ENCODE results near the gene RANBP17.

RANBP17 gene

GRCh38 chr5:170861917-170862766 lies at the start of gene RANBP17:
TSS of gene RANBP17 (plus strand) at chr5:170862018.
- Histone ChIP-seq H3K36me3 (ENCODE audit: control insufficient read depth in 2 of 2, insufficient read depth in 1 of 2, low read length in 2 of 2) (no peaks in the 10 kb centered on the region), H3K4me3 (ENCODE audit: low read depth, low read length) (peak within 1 kb of the TSS; percentile 85), H3K9me3 (ENCODE audit: control insufficient read depth, insufficient read depth, low read depth, low read length) (no peaks in the 10 kb centered on the region; the same call in none of the 2 replicates), H3K27ac (ENCODE audit: extremely low read depth, low read depth, low read length) (peak within 1 kb of the TSS; percentile 75; the same call in 1 of the 2 replicates), H3K4me1 (ENCODE audit: control insufficient read depth, insufficient read depth, low read length) (no peaks in the 10 kb centered on the region; the same call in 1 of the 2 replicates)
- POLR2A ChIA-PET, result no interaction called here
- CTCF ChIA-PET, result interaction anchor here (0.7 kb wide), 2 partner anchors 117 to 223 kb away, joined by 3 read pairs; no protein-coding TSS in a partner anchor
- TF ChIP-seq ZNF658 (tag by site-specific recombination; IDR thresholded peaks at IDR 0.05) (no peak), ZNF394 (tag by site-specific recombination; IDR thresholded peaks at IDR 0.05; ENCODE audit: borderline replicate concordance) (peak; percentile 24; the same call in 1 of the 2 replicates), ELK4 (IDR thresholded peaks at IDR 0.05; ENCODE audit: borderline replicate concordance, low read depth, low read length) (no peak), ZNF184 (tag by site-specific recombination; IDR thresholded peaks at IDR 0.05) (peak; percentile 44; the same call in 1 of the 2 replicates), KLF9 (tag by site-specific recombination; IDR thresholded peaks at IDR 0.05; ENCODE audit: low read depth) (0 out of 2 replicates have a peak, but pooled peaks have one; percentile 29), ZNF366 (tag by site-specific recombination; conservative IDR thresholded peaks at IDR 0.05) (no peak), ZSCAN30 (tag by site-specific recombination; IDR thresholded peaks at IDR 0.05) (peak; percentile 65), ZEB2 (tag by site-specific recombination; IDR thresholded peaks at IDR 0.05) (0 out of 2 replicates have a peak, but pooled peaks have one; percentile 32), EGR2 (tag by site-specific recombination; IDR thresholded peaks at IDR 0.05; ENCODE audit: low read depth) (no peak; the same call in 1 of the 2 replicates), ZNF768 (tag by site-specific recombination; IDR thresholded peaks at IDR 0.05) (no peak), BCL11A (tag by site-specific recombination; IDR thresholded peaks at IDR 0.05; ENCODE audit: low read depth) (no peak), ZNF423 (tag by site-specific recombination; IDR thresholded peaks at IDR 0.05) (no peak), REST (tag by site-specific recombination; IDR thresholded peaks at IDR 0.05) (0 out of 2 replicates have a peak, but pooled peaks have one; percentile 14), ZNF610 (tag by site-specific recombination; IDR thresholded peaks at IDR 0.05; ENCODE audit: borderline replicate concordance) (no peak; the same call in 1 of the 2 replicates), ZNF791 (tag by site-specific recombination; IDR thresholded peaks at IDR 0.05) (no peak), ZNF561 (tag by site-specific recombination; IDR thresholded peaks at IDR 0.05; ENCODE audit: borderline replicate concordance) (peak; percentile 79), CTCF (tag by site-specific recombination; IDR thresholded peaks at IDR 0.05) (0 out of 2 replicates have a peak, but pooled peaks have one; percentile 28), SP7 (tag by site-specific recombination; IDR thresholded peaks at IDR 0.05) (no peak), ZNF280D (tag by site-specific recombination; IDR thresholded peaks at IDR 0.05) (no peak), ZNF350 (tag by site-specific recombination; IDR thresholded peaks at IDR 0.05) (no peak), ZNF449 (tag by site-specific recombination; IDR thresholded peaks at IDR 0.05) (peak; percentile 47; the same call in 1 of the 2 replicates), ZNF341 (tag by site-specific recombination; IDR thresholded peaks at IDR 0.05; ENCODE audit: low read depth) (peak; percentile 47; the same call in 1 of the 2 replicates), ZFP37 (tag by site-specific recombination; IDR thresholded peaks at IDR 0.05) (peak; percentile 79; the same call in 1 of the 2 replicates), ZFP3 (tag by site-specific recombination; IDR thresholded peaks at IDR 0.05; ENCODE audit: low read depth) (no peak), KLF10 (tag by site-specific recombination; IDR thresholded peaks at IDR 0.05) (peak; percentile 61; the same call in 1 of the 2 replicates)
